Stimulated activated CD4-positive, alpha-beta T cell treated with anti-CD3 and anti-CD28 coated beads, Interleukin-15, amount 100 ng/mL, for 1 hour (primary cell): Measurements from ENCODE around the gene FUT7.

ENCODE experiments used
- DNase-seq, 2 donors: peaks; one replicate each; pipeline ENCODE4 v3.0.0-alpha.2; 2020; ENCODE audit warnings: low read depth in 1 of 2, low spot score in 1 of 2

FUT7 gene

GRCh38 chr9:136985027-136985602 is 46.8 kb downstream of the FUT7 start:
- DNase-seq, result no peak

- DNase-seq, result no peak
Observed at GRCh38 chr9:136984464-136985026, 47.3 kb downstream of the FUT7 start.

- no peak for DNase-seq
Observed at GRCh38 chr9:136983656-136984314, 48.1 kb downstream of the FUT7 start.

- DNase-seq, result no peak
Observed at GRCh38 chr9:136983167-136983566, 48.7 kb downstream of the FUT7 start.

- DNase-seq, result no peak
Observed at GRCh38 chr9:136982232-136983051, 49.4 kb downstream of the FUT7 start, which contains the start of gene LCNL1. TSS of gene LCNL1 (plus strand) at chr9:136982993. CDS start at chr9:136983587, 594 bp downstream.

GRCh38 chr9:136981588-136982231 is 50.2 kb downstream of the FUT7 start:
- no peak for DNase-seq

GRCh38 chr9:136980669-136981478 is 51.0 kb downstream of the FUT7 start:
- DNase-seq, result no peak
